Fibroblast of the aortic adventitia (primary cell): ENCODE data around the gene TRABD2B. TPM values are rescaled to one million over a fixed set of nuclear protein-coding genes. Genes with fewer than 3 reads are reported as not detected.

Experiments used
- DNase-seq: peaks from one replicate; pipeline ENCODE4 v3.0.0-alpha.2; 2010; ENCODE audit warnings: low read depth
- H3K4me3 ChIP-seq: 2 replicates; pipeline ENCODE4 v1.5.1; 2011; ENCODE audit warnings: low read depth, mild to moderate bottlenecking, control low read depth, low read length, moderate library complexity
- total RNA-seq: library from RNA; depleted of rRNA; stranded (reverse); fragments of >200 nt; gene quantifications from 2 replicates; pipeline ENCODE4 v1.2.3, GENCODE V29; 2012; ENCODE audit warnings: low replicate concordance
- TF ChIP-seq, protein P1 (sequence below): IDR thresholded peaks from 2 replicates; pipeline ENCODE4 v1.5.1; 2011; ENCODE audit warnings: mild to moderate bottlenecking, low read length, control low read depth, inconsistent platforms; ENCODE audit not compliant: insufficient read depth

The TRABD2B gene
- total RNA-seq, 1 donor = under 0.01 TPM

DNA sequence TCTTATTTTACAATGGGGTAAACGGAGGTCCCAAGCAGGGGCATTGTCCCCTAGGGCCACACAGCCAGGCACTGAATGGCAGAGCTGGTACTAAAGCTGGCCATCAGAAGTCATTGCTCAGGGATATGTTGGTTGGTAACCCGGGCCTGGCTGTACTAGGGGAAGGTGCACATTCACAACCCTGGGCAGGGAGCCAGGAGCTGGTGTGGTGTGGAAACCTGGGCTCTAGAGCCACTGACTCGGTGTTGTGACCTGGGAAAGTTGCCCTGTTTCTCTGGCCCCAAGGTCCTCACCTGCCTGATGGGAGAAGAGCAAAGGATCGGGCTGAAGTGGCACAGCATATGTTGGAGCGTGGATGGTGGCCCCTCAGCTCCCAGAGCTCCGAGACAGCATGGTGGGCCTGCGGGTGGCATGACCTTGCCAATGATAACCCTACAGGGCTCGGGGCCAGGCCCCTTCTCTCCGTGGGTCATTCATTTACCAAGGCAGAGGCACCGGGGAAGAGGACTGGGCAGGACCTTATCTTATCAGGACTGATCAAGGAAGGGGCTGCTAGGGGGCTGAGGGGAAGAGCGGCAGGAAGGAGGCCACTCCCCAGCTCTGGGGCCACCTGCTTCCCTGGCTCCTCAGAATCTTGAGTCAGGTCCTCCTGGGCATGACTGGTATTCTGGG, 274.1 kb downstream of the TRABD2B start:
- no peak overlapping the region for H3K4me3 ChIP-seq
- DNase-seq = no peak
- TF ChIP-seq, protein P1, sequence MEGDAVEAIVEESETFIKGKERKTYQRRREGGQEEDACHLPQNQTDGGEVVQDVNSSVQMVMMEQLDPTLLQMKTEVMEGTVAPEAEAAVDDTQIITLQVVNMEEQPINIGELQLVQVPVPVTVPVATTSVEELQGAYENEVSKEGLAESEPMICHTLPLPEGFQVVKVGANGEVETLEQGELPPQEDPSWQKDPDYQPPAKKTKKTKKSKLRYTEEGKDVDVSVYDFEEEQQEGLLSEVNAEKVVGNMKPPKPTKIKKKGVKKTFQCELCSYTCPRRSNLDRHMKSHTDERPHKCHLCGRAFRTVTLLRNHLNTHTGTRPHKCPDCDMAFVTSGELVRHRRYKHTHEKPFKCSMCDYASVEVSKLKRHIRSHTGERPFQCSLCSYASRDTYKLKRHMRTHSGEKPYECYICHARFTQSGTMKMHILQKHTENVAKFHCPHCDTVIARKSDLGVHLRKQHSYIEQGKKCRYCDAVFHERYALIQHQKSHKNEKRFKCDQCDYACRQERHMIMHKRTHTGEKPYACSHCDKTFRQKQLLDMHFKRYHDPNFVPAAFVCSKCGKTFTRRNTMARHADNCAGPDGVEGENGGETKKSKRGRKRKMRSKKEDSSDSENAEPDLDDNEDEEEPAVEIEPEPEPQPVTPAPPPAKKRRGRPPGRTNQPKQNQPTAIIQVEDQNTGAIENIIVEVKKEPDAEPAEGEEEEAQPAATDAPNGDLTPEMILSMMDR = no peak

DNA sequence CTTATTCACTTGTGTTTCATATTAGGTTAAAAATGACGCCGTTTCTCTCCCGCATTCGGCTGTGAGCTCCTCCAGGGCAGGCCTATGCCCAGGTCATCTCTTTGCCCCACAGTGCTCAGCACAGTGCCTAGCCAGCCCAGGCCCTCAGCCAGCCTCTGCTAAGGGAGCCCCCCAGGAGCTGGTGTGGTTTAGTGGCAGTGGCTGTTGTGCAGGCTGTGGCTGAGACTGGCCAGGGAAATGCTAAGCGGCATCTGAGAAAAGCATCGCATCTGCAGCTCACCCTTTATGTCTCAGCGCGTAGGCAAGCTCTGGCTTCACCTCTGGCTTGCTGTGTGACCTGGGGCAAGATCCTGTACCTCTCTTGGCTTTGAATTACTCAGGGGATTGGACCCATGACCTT, 275.1 kb downstream of the TRABD2B start:
- TF ChIP-seq, protein P1 = no peak
- DNase-seq = no peak
- no peak overlapping the region for H3K4me3 ChIP-seq

DNA sequence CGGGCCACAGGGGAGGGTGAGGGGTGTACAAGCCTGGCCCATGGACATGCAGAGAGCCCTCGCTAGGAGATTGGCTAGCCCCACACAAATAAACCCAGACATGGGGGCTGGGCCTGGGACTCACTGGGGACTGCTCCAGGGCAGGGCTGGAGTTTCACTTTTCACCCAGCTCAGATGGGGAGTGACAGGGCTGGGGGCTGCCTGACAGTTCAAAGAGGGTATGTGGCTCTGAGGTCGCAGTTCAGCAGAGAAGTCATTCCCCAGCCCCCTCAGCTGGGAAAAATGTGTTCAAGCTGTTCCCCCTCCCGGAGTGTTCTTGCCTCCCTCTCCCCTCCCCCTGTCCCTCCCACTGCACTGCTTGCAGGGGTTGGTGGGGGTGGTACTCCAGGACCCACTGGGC, 277.1 kb downstream of the TRABD2B start:
- H3K4me3 ChIP-seq = no peak overlapping the region
- TF ChIP-seq, protein P1 = no peak
- DNase-seq = no peak

DNA sequence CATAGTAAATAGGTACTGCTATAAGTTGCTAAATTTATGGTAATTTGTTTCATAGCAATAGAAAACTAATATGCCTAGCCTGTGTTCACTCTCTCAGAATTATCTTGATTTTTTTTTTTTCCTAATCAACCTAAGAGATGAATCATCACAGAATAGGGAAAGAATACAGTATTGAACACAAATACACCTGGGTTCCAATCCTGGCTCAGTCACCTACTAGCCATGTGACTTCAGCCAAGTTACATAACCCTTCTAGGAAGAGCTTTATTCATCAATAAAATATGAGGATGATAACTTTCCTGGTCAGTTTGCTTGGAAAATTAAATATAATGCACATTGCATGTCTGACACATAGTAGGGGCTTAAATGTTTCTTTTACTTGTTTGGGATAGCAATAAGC, 279.8 kb downstream of the TRABD2B start:
- TF ChIP-seq, protein P1 = no peak
- H3K4me3 ChIP-seq = no peak overlapping the region
- no peak for DNase-seq

DNA sequence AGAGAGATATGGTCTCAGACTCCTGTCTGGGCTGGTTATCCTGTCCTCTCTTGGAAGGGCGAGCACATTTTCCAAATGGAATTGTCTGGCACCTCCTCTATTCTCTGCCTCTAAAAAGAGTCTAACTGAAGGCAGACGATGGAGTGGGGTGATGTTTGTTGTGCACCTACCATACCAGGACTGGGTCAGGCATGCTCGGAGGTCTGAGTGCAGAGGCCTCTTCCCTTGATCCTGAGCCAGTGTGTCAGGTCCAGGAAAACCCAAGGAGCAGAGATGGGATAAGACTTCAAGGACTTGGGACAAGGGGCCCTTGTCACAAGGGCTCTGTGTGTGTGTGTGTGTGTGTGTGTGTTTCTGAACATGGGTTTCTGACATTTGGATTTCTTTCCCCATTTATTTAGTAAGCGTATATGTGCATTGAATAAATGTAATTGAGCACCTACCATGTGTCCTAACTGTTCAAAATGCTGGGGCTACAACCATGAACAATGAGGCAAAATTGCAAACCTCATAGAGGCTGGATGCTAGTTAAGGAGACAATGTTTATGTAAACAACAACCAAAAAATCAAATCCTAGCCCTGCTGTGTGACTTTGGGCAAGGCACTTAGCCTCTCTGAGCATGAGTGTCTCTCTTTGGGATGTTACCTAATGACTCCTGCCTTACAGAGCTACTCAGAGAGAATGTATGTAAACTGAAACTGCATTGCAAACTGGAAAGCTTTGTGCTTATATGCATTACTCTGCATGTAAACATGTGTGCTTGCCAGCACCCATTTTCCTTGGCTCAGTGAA, 283.0 kb downstream of the TRABD2B start:
- TF ChIP-seq, protein P1 = no peak
- DNase-seq = no peak
- H3K4me3 ChIP-seq = no peak overlapping the region

DNA sequence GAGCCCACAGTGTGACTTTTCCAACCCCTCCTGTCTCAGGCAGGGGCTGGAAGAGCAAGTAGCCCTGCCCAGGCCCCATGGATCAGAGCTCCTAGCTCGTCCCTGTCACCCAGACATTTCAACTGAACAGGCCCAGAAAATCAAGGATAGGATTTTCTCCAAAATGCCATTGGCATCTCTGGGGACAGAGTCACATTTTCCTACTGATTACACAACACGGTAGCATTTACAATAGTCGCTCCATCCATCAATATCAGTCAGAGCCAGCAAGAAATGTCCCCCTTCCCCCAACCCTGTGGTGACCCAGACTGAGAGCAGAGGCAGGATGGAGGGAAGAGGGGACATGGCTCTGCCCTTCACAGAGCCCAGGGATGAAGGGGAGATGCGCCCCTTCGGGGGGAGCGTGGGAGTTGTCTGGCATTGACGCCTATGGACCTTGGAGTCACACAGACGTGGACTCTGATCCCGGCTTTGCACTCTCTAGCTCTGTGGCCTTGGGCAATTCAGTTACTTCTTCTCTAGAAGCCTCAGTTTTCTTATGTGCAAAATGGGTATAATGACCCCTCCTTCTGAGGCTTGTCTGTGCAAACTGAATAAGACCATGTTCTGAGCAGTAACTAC, 283.7 kb downstream of the TRABD2B start:
- no peak for DNase-seq
- no peak overlapping the region for H3K4me3 ChIP-seq
- TF ChIP-seq, protein P1 = no peak
